Measurements from ENCODE around the gene PAGE2B. TPM values are rescaled to one million over a fixed set of nuclear protein-coding genes. Genes with fewer than 3 reads are reported as not detected.
"Not testable (repeated sequence)": the region's sequence is repeated elsewhere in the genome, so short reads cannot be mapped to it uniquely, and the experiment has no call there.

The PAGE2B gene, protein sequence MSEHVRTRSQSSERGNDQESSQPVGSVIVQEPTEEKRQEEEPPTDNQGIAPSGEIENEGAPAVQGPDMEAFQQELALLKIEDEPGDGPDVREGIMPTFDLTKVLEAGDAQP
- not detected for polyA plus RNA-seq (ENCODE audit: insufficient read length in 4 of 4)

DNA sequence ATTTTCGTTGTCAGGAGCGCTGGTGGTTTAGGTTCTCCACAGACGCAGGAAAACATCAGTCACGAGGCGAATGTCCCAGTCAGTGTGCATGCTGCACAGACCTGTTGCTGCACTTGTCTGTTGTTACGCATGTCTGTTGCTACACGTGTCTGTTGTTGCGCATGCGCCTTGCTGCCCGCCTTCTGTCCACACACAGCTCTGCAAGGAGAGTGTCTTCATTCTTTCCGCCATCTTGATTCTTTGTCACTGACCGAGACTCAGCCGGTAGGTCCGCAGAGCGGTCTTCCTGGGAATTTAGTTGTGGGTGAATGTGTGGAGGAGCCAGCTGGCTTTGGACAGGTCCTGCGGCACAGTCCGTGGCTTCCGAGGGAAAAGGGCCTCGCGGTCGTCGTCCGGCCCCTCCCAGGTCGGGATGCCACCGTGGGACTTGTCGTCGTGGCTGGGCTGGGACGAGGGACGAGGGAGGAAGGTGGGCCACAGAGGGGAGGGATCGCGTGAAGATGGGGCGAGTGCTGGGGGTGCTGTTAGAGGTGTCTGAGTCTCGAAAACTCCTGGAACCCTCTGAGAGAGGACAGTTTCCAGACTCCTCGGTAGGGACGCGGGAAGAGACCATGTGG, at the start of gene PAGE2B:
PAGE2B (plus strand) TSS at position 180 of the 617 bp plus-strand sequence. CDS start 1,012 bp downstream, outside the sequence.
- no peak for DNase-seq (ENCODE audit: low read depth in 4 of 4, low spot score in 2 of 4)

GRCh38 chrX:55026143-55026542, 48.7 kb upstream of the PAGE2B start:
- DNase-seq (ENCODE audit: low read depth in 4 of 4, low spot score in 2 of 4): no peak

DNA sequence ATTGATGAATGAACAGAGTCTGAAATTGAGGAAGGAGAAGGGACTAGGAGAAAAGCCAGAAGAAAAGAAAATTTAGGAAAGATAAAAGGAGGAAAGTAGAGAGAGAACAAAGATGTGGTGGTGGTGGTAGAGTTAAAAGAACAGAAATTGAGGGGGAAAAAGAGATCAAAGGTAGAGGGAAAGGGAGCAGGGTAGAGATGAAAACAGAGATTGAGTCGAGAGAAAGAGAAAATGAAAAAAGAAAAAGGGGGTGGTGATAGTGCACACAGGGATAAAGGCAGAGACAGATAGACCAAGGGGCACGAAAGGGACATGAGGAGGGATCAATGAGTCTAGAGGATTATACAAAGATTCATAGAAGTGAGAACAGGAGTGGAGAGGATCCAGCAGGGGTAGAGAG, 48.0 kb upstream of the PAGE2B start:
- DNase-seq (ENCODE audit: low read depth in 4 of 4, low spot score in 2 of 4): no peak

- no peak for DNase-seq (ENCODE audit: low read depth in 4 of 4, low spot score in 2 of 4)
These were observed 46.8 kb upstream of the PAGE2B start for GRCh38 chrX:55028040-55028439.

GRCh38 chrX:55028611-55029010, 46.2 kb upstream of the PAGE2B start:
- no peak for DNase-seq (ENCODE audit: low read depth in 4 of 4, low spot score in 2 of 4)

DNA sequence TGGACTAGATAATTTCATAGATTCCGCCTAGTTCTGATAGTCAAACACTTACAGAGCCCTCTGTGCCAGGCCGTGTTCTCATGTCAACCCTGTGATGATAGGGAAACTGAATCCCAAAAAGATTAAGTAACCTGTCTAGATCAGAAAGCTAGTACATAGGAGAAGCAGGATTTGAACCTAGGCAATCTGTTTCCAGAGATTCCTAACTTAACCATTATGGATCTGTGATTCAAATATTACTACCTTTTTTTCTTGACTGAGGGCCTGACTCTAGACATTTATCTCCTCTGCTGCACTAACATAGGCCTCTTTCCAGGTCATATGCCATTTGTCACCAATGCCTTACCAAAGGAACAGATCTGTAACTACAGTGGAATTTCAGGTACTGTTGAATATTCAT, 45.5 kb upstream of the PAGE2B start:
- DNase-seq (ENCODE audit: low read depth in 4 of 4, low spot score in 2 of 4): no peak

GRCh38 chrX:55030271-55031205, 44.3 kb upstream of the PAGE2B start, which contains the start of gene ALAS2:
TSS of gene ALAS2 (minus strand) at chrX:55030977. CDS start at chrX:55026000, 4,977 bp downstream.
- no peak for DNase-seq (ENCODE audit: low read depth in 4 of 4, low spot score in 2 of 4)

DNA sequence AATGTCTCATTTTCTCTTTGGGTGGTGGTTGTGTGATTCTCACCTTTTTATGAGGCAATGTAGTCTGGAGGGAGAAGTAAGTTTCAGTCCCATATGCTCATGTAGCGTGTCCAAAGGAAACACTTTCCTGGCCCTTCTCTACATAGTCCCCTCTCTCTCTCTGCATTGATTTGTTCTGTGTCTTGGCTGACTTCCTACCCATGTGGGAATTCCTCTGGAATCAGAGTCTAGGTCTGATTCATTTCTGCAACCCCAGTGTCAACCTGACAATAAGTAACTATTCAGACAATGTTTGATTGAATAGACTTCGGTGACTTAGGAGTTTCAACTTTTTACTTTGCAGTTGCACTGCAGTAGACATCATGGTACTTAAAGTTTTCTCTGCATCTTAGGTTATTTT, 41.4 kb upstream of the PAGE2B start:
- no peak for DNase-seq (ENCODE audit: low read depth in 4 of 4, low spot score in 2 of 4)

DNA sequence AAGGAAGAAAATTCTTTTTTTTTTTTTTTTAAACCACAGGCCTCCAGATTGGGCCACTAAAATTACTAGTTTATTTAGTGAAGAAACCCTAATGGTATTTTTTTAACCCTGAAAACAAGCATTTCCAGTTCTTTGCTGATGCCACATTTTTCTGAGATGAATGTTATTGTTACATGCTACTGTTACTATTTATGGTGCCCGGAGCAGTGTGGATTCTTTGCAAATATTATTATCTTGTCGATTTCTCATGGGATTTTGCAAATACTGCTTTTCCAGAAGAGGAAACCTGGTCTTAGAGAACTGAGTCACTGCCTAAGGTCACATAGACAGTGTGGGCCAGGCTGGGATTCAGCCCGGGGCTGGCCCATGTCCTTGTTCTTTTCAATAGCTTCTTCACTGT, 35.4 kb upstream of the PAGE2B start:
- no peak for DNase-seq (ENCODE audit: low read depth in 4 of 4, low spot score in 2 of 4)

GRCh38 chrX:55041514-55041913, 33.3 kb upstream of the PAGE2B start:
- DNase-seq (ENCODE audit: low read depth in 4 of 4, low spot score in 2 of 4): no peak

DNA sequence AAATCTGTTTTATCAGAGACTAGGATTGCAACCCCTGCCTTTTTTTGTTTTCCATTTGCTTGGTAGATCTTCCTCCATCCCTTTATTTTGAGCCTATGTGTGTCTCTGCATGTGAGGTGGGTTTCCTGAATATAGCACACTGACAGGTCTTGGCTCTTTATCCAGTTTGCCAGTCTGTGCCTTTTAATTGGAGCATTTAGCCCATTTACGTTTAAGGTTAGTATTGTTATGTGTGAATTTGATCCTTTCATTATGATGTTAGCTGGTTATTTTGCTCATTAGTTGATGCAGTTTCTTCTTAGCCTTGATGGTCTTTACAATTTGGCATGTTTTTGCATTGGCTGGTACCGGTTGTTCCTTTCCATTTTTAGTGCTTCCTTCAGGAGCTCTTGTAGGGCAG, 24.2 kb upstream of the PAGE2B start:
- DNase-seq (ENCODE audit: low read depth in 4 of 4, low spot score in 2 of 4): not testable (repeated sequence)

GRCh38 chrX:55056820-55057674, 17.8 kb upstream of the PAGE2B start:
- DNase-seq (ENCODE audit: low read depth in 4 of 4, low spot score in 2 of 4): peak in 1 of 4 donors; percentile 23

DNA sequence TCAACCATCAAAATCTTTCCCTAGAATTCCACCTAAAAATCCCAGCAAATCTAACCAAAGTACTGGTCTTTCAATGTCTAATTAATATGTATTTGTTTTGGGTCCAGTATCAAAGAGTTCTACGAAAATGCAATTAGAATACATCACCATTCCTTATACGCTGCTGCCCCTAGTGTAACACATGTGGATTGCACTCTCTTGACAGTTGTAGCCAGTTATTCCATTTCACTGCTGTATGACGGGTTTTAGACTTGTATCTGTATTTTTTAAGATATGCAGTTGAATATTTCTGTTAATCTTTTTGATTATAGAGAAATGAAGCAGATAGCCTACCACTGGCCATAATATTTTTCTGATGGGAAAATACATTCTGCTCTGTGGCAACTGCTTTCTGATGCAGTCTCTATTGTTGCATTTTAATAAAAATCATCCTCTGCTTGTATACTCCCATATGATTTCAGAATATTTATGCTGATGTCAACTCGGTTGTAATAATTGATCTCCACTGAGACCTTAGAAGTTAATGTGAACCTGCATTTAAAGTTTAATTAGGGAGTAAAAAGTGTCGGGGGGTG, 17.1 kb upstream of the PAGE2B start:
- DNase-seq (ENCODE audit: low read depth in 4 of 4, low spot score in 2 of 4): peak in 1 of 4 donors; percentile 16

DNA sequence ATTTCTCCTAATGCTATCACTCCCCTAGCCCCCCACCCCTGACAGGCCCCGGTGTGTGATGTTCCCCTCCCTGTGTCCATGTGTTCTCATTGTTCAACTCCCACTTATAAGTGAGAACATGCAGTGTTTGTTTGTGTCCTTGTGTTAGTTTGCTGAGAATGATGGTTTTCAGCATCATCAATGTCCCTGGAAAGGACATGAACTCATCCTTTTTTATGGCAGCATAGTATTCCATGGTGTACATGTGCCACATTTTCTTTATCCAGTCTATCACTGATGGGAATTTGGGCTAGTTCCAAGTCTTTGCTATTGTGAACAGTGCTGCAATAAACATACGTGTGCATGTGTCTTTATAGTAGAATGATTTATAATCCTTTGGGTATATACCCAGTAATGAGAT, 7.7 kb upstream of the PAGE2B start:
- not testable (repeated sequence) for DNase-seq (ENCODE audit: low read depth in 4 of 4, low spot score in 2 of 4)

DNA sequence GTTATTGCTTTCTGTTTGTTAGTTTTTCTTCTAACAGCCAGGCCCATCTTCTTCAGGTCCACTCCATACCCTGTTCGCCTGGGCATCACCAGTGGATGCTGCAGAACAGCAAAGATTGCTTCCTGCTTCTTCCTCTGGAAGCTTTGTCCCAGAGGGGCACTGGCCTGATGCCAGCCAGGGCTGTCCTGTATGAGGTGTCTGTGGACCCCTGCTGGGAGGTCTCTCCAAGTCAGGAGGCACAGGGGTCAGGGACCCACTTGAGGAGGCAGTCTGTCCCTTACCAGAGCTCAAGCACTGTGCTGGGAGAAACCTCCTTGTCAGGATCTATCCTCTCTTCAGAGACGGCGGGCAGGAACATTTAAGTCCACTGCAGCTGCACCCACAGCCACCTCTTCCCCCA, 2.5 kb upstream of the PAGE2B start:
- DNase-seq (ENCODE audit: low read depth in 4 of 4, low spot score in 2 of 4): no peak

DNA sequence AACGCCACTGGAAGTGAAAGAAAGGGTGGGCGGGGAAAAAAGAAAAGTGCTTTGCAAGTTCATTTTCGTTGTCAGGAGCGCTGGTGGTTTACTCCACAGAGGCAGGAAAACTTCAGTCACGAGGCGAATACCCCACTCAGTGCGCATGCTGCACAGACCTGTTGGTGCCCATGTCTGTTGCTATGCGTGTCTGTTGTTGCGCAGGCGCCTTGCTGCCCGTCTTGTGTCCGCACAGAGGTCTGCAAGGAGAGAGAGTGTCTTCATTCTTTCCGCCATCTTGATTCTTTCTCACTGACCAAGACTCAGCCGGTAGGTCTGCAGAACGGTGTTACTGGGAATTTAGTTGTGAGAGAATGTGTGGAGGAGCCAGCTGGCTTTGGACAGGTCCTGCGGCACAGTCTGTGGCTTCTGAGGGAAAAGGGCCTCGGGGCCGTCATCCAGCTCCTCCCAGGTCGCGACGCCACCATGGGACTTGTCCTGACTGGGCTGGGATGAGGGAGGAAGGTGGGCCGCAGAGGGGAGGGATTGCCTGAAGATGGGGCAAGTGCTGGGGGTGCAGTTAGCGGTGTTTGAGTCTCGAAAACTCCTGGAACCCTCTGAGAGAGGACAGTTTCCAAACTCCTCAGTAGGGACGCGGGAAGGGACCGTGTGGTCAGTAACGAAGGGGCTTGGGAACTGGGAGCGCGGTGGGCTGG, 14.1 kb downstream of the PAGE2B start, which contains the start of gene PAGE2:
PAGE2 (plus strand) TSS at position 224 of the 695 bp plus-strand sequence. CDS start 1,003 bp downstream, outside the sequence.
- no peak for DNase-seq (ENCODE audit: low read depth in 4 of 4, low spot score in 2 of 4)

DNA sequence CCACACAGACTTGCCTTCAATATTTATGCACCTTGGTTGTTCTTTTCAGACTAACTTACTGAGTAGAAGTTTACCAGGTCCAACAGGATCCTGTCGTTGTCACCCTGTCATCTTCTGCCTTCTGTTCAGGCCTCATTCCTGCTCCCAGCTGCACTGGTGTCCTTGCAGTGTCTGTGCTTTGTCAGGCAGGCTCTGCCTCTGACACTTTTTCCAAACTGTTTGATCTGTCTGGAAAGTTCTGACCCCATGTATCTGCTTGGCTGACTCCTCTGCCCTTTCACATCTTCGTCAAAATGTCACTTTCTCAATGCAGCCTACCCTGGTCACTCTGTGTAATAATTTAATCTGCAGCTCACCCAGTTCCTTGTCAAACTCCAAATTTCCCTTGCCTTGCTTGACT, 23.9 kb downstream of the PAGE2B start:
- DNase-seq (ENCODE audit: low read depth in 4 of 4, low spot score in 2 of 4): no peak

- no peak for DNase-seq (ENCODE audit: low read depth in 4 of 4, low spot score in 2 of 4)
These were observed 24.3 kb downstream of the PAGE2B start for GRCh38 chrX:55099162-55099561.

DNA sequence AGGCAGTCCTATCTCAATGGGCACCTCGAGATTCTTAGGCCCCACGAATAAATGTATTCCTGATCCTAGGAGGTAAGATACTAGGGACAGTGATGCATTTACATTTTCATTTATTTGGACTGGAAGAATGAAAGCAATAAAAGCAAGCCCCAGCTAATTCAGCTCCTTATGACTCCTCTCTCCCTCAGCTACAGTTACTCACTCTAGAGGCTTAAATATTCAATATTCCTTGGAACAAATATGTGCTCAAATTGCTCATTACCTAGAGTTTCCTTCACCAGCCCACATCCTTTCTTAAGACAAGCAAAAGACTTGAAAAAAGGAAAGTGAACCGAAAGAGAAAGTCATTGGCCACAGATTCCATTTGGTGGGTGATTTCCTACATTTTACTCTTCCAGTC, 27.9 kb downstream of the PAGE2B start:
- no peak for DNase-seq (ENCODE audit: low read depth in 4 of 4, low spot score in 2 of 4)
